K562 (cell line): ENCODE measurements around the gene CCND3. TPM values are rescaled to one million over a fixed set of nuclear protein-coding genes. Genes with fewer than 3 reads are reported as not detected.

Experiments
- ATAC-seq: fragments of 200-7000 bp; cut with Tn5 transposase; 3 replicates; pipeline ENCODE4 v1.9.1; 2020; ENCODE audit warnings: moderate library complexity
- BruUV-seq: library from RNA; stranded (reverse); fragments of 400-500 nt; replicated peaks from 2 replicates; lab custom pipeline; 2021; lab: Mats Ljungman, UMichigan
- CTCF ChIA-PET: fragments of 300-600 bp; formaldehyde crosslinking; extraction: SDS; loops from one replicate; lab custom pipeline; 2021; ENCODE audit warnings: low intra/inter-chr PET ratio; lab: Yijun Ruan, JAX
- POLR2A ChIA-PET: fragments of 300-600, 350-650 bp; sonication (Branson Sonifier 250); formaldehyde crosslinking; extraction: SDS; loops from one replicate; lab custom pipeline; 2021; ENCODE audit warnings: antibody characterized with exemption, inconsistent platforms; lab: Yijun Ruan, JAX
- DNase-seq, 4 experiments: peaks; one replicate each; pipeline versions ENCODE4 v3.0.0 to v3.0.0-alpha.2; 2011 to 2018; ENCODE audit warnings: low spot score in 3 of 4, mixed read lengths in 3 of 4; ENCODE audit errors: extremely low read depth in 1 of 4
- FAIRE-seq: peaks from 2 replicates; lab custom pipeline; 2011; peaks lifted over from hg19 to GRCh38; lab: Jason Lieb, UNC
- H2AFZ ChIP-seq: 2 replicates; pipeline ENCODE4 v1.6.0; 2011; ENCODE audit warnings: low read depth, low read length, control low read depth, inconsistent platforms
- H3K27ac ChIP-seq: fragments of 200-600 bp; 3 replicates; pipeline ENCODE4 v1.8.0; 2011; ENCODE audit warnings: low read depth, mild to moderate bottlenecking, control low read depth, inconsistent platforms, low read length, moderate library complexity, mixed read lengths; ENCODE audit errors: extremely low read depth
- H3K27me3 ChIP-seq, 2 experiments: fragments of 300-600 bp in 1 of 2; 2 replicates in 1 of 2; 3 replicates in 1 of 2; pipeline versions ENCODE4 v1.6.0 to v1.8.0; 2011; ENCODE audit warnings: inconsistent platforms in 2 of 2, low read length in 2 of 2, mild to moderate bottlenecking in 1 of 2, mixed read lengths in 1 of 2, moderate library complexity in 1 of 2; ENCODE audit not compliant: control insufficient read depth in 2 of 2, insufficient read depth in 2 of 2
- H3K36me3 ChIP-seq: fragments of 300-600 bp; 3 replicates; pipeline ENCODE4 v1.8.0; 2011; ENCODE audit warnings: mild to moderate bottlenecking, low read length, inconsistent platforms; ENCODE audit not compliant: control insufficient read depth, insufficient read depth
- H3K4me1 ChIP-seq, 2 experiments: fragments of 200-600 bp in 1 of 2; replicated peaks in 1 of 2; 2 replicates in 1 of 2; 3 replicates in 1 of 2; pipeline versions ENCODE4 v1.5.1 to v1.8.0; 2011; ENCODE audit warnings: inconsistent platforms in 2 of 2, low read length in 2 of 2, mild to moderate bottlenecking in 1 of 2, mixed read lengths in 1 of 2, moderate library complexity in 1 of 2; ENCODE audit not compliant: control insufficient read depth in 2 of 2, insufficient read depth in 2 of 2
- H3K4me2 ChIP-seq: 2 replicates; pipeline ENCODE4 v1.6.1; 2011; ENCODE audit warnings: low read length, control low read depth, inconsistent platforms, mixed read lengths; ENCODE audit not compliant: insufficient read depth
- H3K4me3 ChIP-seq: fragments of 200-600 bp; sonication (generic), shearing (Covaris generic); 2 replicates; pipeline ENCODE4 v1.5.1; 2016; ENCODE audit warnings: control low read depth, inconsistent platforms
- H3K79me2 ChIP-seq: fragments of 200-600 bp; 3 replicates; pipeline ENCODE4 v1.8.0; 2011; ENCODE audit warnings: low read length, inconsistent platforms; ENCODE audit not compliant: control insufficient read depth, insufficient read depth
- H3K9ac ChIP-seq, 2 experiments: 2 replicates each; pipeline versions ENCODE4 v1.6.0 to v1.6.1; 2011; ENCODE audit warnings: low read depth in 2 of 2, low read length in 2 of 2, control low read depth in 1 of 2, inconsistent platforms in 1 of 2, mild to moderate bottlenecking in 1 of 2, mixed read lengths in 1 of 2; ENCODE audit not compliant: insufficient read depth in 1 of 2
- H3K9me1 ChIP-seq: one replicate; pipeline ENCODE4 v1.6.0; 2011; ENCODE audit warnings: inconsistent platforms, mild to moderate bottlenecking, low read length, moderate library complexity; ENCODE audit not compliant: control insufficient read depth, insufficient read depth
- H3K9me3 ChIP-seq: replicated peaks from 2 replicates; pipeline ENCODE4 v1.5.1; 2011; ENCODE audit warnings: low read depth, low read length, inconsistent platforms; ENCODE audit not compliant: control insufficient read depth, insufficient read depth
- H4K20me1 ChIP-seq: replicated peaks from 2 replicates; pipeline ENCODE4 v1.6.1; 2011; ENCODE audit warnings: low read length, inconsistent platforms, mixed read lengths; ENCODE audit not compliant: control insufficient read depth, insufficient read depth
- CEBPZ ChIP-seq: fragments of 150-350 bp; IDR thresholded peaks from 2 replicates; pipeline ENCODE4 v1.6.1; 2014; ENCODE audit warnings: low read depth, mild to moderate bottlenecking, low read length, borderline replicate concordance
- CHD2 ChIP-seq: IDR thresholded peaks from 2 replicates; pipeline ENCODE4 v1.6.1; 2011; ENCODE audit warnings: low read depth, low read length
- HMG20A ChIP-seq: fragments of 450-650 bp; formaldehyde crosslinking; conservative IDR thresholded peaks from 2 replicates; pipeline ENCODE4 v1.4.0; 2020; ENCODE audit warnings: mild to moderate bottlenecking, mixed read lengths
- MTA2 ChIP-seq: fragments of 450-650 bp; IDR thresholded peaks from 2 replicates; pipeline ENCODE4 v1.6.1; 2016; ENCODE audit warnings: low read depth
- SREBF1 ChIP-seq: fragments of 150-350 bp; IDR thresholded peaks from 2 replicates; pipeline ENCODE4 v1.6.1; 2014; ENCODE audit warnings: antibody characterized with exemption, low read depth, low read length, borderline replicate concordance
- TFAP4 ChIP-seq: sonication (generic); formaldehyde crosslinking; IDR thresholded peaks from 2 replicates; pipeline ENCODE4 v1.8.0; 2022; ENCODE audit warnings: missing genetic modification reagents, mild to moderate bottlenecking, moderate library complexity, borderline replicate concordance
- ZNF766 ChIP-seq: fragments of 200-800 bp; sonication (Bioruptor generic); conservative IDR thresholded peaks from 2 replicates; pipeline ENCODE4 v1.6.1; 2016; ENCODE audit warnings: missing genetic modification characterization, missing compliant biosample characterization
- WGBS: fragments of 100-300 bp; shearing (Covaris generic); methylation state at CpG from one replicate; pipeline ENCODE4 v1.1.6; 2016; ENCODE audit warnings: low coverage, mixed read lengths; ENCODE audit not compliant: insufficient coverage; ENCODE audit errors: missing lambda C conversion rate; 5-methylcytosine and 5-hydroxymethylcytosine counted together
- in situ Hi-C: fragments of 300-500 bp; cut with MboI; formaldehyde crosslinking; loops from 4 replicates; pipeline ENCODE4 v1.15.0; 2018; ENCODE audit warnings: inconsistent platforms, mixed read lengths
- intact Hi-C: fragments of 100-400 bp; cut with micrococcal nuclease; formaldehyde crosslinking; loops from 2 replicates; pipeline ENCODE4 v1.14.2; 2022
- polyA plus RNA-seq, 8 experiments: library from polyadenylated mRNA; depleted of rRNA in 4 of 8; stranded (reverse) in 5 of 8; unstranded in 3 of 8; fragments of >200 nt; fragmentation: Nextera tagmentation in 2 of 8; fragmentation: Illumina TruSeq in 1 of 8; extraction: Ambion mirVana in 2 of 8; extraction: Trizol in 1 of 8; gene quantifications; 2 replicates each; pipeline versions ENCODE4 v1.2.1 to v1.2.3, GENCODE V29; 2011 to 2014; ENCODE audit warnings: inconsistent platforms in 1 of 8, missing spikeins in 1 of 8
- total RNA-seq, 7 experiments: library from RNA; depleted of rRNA in 6 of 7; stranded (reverse); fragments of >200 nt in 6 of 7; fragmentation: Illumina TruSeq in 2 of 7; extraction: Trizol in 2 of 7; gene quantifications; 2 replicates each; pipeline versions ENCODE4 v1.2.1 to v1.2.3, GENCODE V29; 2011 to 2021; ENCODE audit warnings: low replicate concordance in 1 of 7

Gene CCND3
- total and polyA plus RNA-seq, 9 of the 15 experiments (the other 6 are each of a cell fraction or from before 2014, with no cell fraction given) = 21.5 to 204 (median 97.4) TPM

GRCh38 chr6:41972826-41973225, 31.2 kb upstream of the CCND3 start:
- Histone ChIP-seq H3K27ac (no peak overlapping the region), H3K36me3 (no peaks in the 10 kb centered on the region), H3K9me3 (no peaks in the 10 kb centered on the region), H3K9ac (no peak overlapping the region), H3K27me3 (no peaks in the 10 kb centered on the region), H3K9me1 (no peaks in the 10 kb centered on the region), H3K4me1 (peaks cover 5 to 16% of the 10 kb centered on the region in 2 experiments; a peak in 4 of 5 replicates), H3K4me2 (no peak overlapping the region), H4K20me1 (no peaks in the 10 kb centered on the region), H3K79me2 (no peaks in the 10 kb centered on the region), H3K4me3 (no peak overlapping the region), H2AFZ (no peak overlapping the region)
- intact Hi-C loops (no loop called here), in situ Hi-C loops (no loop called here)
- POLR2A ChIA-PET = no interaction called here
- ATAC-seq = no peak
- CTCF ChIA-PET = no interaction called here
- FAIRE-seq = no peak
- no peak for DNase-seq
- TF ChIP-seq MTA2 = no peak
- no peak for TF ChIP-seq ZNF766
- no peak for TF ChIP-seq CHD2
- TF ChIP-seq SREBF1 = no peak
- no peak for TF ChIP-seq HMG20A (CRISPR knock-in tag)
- TF ChIP-seq CEBPZ = no peak
- no peak for TF ChIP-seq TFAP4 (CRISPR knock-in tag)
- WGBS = 40% methylated on average over 2 of the region's 2 CpGs
- no TSS peak for BruUV-seq
